KOPT-K1 (cell line): ENCODE results near the gene DOK6.
"Not testable (repeated sequence)": the region's sequence is repeated elsewhere in the genome, so short reads cannot be mapped to it uniquely, and the experiment has no call there.

Experiments
- H3K27ac ChIP-seq: fragments of 200-600 bp; sonication (generic); 2 replicates; pipeline ENCODE4 v1.5.1; 2016; ENCODE audit warnings: antibody characterized with exemption, mild to moderate bottlenecking, low read depth, low read length; ENCODE audit not compliant: poor library complexity, severe bottlenecking
- H3K36me3 ChIP-seq: fragments of 200-600 bp; sonication (generic); 2 replicates; pipeline ENCODE4 v1.5.1; 2017; ENCODE audit warnings: antibody characterized with exemption, mild to moderate bottlenecking, low read length, moderate library complexity; ENCODE audit not compliant: insufficient read depth
- H3K9me3 ChIP-seq: fragments of 200-600 bp; sonication (generic); 2 replicates; pipeline ENCODE4 v1.5.1; 2017; ENCODE audit warnings: antibody characterized with exemption, low read length, mild to moderate bottlenecking; ENCODE audit not compliant: insufficient read depth, poor library complexity, severe bottlenecking

Gene DOK6

DNA sequence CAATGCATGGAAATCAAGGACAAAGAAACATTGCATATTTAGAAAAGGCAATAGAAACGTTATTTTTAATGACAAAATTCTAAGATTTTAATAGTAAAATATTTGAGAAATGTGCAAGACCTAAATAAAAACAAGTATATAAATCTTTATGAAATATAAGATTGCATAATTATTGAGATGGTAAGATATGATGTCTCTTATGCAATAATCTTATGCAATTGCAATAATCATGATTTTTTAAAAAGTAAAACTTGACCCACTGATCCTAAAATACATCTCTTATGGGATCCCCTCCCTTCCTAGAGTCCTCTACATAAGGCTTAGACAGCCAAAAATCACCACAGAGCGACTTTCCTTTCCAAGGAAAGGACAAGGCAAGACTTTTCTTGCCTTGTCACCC lies 249.0 kb downstream of the DOK6 start:
- H3K27ac ChIP-seq: no peak overlapping the region
- H3K36me3 ChIP-seq: no peaks in the 10 kb centered on the region
- H3K9me3 ChIP-seq: no peaks in the 10 kb centered on the region

DNA sequence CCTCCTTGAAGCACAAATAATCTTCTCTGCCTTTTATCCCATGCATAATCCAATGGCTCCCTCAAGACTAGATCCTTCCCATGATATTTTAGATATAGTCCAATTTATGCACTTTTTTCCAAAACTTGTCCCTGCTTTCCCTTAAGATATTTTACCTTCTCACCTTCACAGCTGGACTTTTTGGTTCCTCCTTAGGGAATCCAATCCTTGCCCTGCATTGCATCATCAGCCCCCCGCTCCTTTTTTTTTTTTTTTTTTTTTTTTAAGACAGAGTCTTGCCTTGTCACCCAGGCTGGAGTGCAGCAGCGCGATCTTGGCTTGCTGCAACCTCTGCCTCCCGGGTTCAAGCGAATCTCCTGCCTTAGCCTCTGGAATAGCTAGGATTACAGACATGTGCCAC lies 250.6 kb downstream of the DOK6 start:
- Histone ChIP-seq H3K36me3 (no peaks in the 10 kb centered on the region), H3K27ac (no peak overlapping the region), H3K9me3 (no peaks in the 10 kb centered on the region)

DNA sequence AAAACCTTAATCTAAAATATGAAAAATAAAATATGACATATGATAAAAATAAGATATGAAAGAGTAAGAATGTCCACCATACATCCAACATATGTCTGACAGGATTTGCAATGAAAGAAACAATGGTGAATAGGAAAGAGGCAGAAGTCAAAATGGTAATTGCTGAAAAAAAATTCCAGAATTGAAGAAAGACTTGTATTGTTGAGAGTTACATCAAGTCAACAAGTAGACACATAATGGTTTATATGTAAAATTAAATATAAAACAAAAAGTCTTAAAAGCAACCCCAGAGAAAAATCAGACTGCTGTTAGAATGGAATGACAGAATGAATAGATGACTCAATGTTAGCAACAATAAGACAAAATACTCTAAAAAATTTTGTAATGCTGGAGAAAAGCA lies 255.1 kb downstream of the DOK6 start:
- Histone ChIP-seq H3K36me3 (no peaks in the 10 kb centered on the region), H3K9me3 (no peaks in the 10 kb centered on the region), H3K27ac (no peak overlapping the region)

DNA sequence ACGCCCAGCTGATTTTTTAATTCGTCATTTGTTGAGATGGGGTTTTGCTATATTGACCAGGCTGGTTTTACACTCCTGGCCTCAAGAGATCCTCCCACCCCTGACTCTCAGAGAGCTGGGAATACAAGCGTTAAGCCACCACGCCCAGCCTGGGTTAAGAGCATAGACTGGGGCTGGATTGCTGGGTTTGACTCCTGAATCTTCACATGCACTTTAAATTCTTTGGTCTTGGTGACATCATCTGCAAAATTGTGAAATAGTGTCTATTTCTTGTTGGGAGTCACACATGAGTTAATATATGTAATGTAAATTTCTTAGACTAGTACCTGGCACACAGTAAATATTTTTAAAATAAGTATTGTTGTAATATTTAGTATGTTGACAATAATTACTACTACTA lies 257.4 kb downstream of the DOK6 start:
- Histone ChIP-seq H3K36me3 (no peaks in the 10 kb centered on the region), H3K9me3 (no peaks in the 10 kb centered on the region), H3K27ac (no peak overlapping the region)

DNA sequence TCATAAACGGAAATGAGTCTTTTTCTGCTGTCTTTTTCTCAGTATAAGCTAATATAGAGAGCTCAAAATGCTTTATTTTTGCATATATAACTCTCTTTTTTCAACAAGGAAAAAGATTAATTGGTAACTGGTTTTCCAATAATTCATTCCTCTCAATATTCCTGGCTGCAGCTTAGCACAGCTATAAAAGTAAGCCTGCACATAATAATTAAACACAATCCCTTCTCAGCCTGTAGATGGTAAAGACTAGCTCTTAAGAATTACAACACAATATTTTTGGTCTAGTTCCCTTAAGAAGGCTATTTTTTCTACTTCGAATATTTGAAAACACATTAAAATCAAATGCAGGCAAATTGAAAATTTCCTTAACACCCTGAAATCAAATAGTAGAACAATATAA lies 258.0 kb downstream of the DOK6 start:
- Histone ChIP-seq H3K27ac (no peak overlapping the region), H3K36me3 (no peaks in the 10 kb centered on the region), H3K9me3 (no peaks in the 10 kb centered on the region)

DNA sequence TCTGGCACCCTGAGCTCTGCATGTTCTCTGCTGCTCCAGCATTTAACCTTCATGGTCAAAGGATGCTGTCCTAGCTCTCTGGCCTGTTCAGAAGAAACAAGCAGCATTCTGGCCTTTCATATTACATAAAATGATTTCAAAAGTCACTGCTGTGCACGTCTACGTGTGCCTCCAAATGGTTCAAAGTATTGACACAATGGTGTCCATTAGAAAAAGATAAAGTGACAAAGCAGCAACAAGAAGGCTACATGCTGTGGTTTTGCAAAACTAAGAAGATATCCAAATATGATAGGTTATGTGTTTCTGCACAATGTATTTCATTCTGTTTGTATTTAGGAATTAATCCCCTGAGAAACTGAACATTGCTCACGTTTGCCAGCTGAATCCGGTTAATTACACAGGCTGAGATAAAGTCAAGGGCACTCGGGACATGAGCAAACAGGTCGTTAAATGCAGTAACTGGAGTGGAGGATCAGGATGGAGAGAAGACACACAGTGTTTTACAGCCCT lies 258.5 kb downstream of the DOK6 start:
- H3K27ac ChIP-seq: no peak overlapping the region
- H3K9me3 ChIP-seq: no peaks in the 10 kb centered on the region
- no peaks in the 10 kb centered on the region for H3K36me3 ChIP-seq

DNA sequence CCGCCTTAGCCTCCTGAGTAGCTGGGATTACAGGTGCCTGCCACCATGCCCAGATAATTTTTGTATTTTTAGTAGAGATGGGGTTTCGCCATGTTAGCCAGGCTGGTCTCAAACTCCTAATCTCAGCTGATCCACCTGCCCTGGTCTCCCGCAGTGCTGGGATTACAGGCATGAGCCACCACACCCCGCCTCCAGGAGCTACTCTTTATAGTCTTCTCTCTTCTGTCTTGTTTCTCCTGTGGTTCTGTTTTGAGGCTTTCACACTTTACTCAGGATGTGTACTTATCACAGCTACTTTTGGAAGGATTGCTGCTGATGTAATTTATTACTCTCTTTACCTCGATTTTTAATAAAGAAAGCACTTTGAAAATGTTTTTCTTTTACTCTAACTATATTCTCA lies 261.4 kb downstream of the DOK6 start:
- H3K27ac ChIP-seq, H3K9me3 ChIP-seq, H3K36me3 ChIP-seq: not testable (repeated sequence)

DNA sequence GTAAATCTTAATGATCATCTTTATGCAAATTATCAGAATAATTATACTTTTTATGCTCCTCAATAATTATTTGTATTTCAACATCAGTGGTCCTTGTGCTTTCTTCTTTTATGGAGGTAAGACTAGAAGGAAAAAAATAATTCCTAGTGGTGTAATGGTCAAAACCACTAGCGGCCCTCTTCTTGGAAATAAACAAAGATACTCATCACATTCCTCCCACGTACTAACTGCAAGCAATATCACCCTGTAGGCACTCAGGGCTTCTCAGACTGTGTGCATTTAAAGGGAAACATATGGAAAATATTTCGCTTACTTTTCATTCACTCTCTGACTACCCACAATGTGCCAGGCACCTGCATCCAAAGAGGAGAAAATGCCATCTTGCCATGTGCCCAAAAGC lies 263.7 kb downstream of the DOK6 start:
- Histone ChIP-seq H3K9me3 (no peaks in the 10 kb centered on the region), H3K36me3 (no peaks in the 10 kb centered on the region), H3K27ac (no peak overlapping the region)

DNA sequence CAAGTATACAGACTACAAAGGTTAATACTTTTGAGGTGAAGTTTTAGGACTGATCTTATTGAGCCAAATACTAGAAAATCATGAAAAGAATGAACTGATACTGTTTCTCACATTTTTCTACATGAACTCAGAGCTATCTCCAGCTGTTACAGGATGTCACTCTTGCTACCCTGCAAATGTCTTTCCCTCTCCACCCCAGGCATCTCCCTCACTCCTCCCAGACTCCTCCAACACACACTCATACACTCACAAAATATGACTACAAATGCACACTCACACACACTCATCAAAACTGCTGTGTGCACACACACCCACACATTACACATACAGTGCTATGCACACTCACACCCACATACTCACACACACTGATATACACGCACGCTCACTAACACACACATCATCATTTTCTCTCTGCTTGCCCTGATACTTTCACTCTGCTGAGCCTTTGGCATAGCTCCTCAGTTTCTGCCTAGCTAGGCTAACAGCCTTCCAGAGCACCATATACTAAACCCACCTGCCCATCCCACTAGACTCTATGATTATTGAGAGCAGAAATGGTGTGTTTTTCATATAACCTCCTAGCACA lies 273.7 kb downstream of the DOK6 start:
- H3K27ac ChIP-seq: no peak overlapping the region
- H3K36me3 ChIP-seq: no peaks in the 10 kb centered on the region
- H3K9me3 ChIP-seq: no peaks in the 10 kb centered on the region

DNA sequence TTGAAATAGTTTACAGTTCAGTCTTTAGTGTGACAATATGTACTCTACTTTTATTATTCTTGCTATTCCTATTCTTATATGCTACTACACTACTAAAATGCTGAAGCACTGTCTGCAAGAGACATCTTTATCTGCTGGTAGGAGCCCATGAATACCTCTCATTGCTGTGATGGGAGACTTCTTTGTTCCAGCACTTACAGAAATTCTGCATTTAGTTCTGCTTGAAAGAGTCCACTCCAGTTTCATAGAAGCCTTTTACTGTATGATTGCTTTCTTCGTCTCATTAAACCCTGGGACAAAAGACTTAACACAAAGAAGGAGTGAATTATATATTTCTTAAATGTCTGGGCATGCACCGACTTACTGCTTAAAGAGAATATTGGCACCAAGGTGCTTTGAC lies 274.3 kb downstream of the DOK6 start:
- Histone ChIP-seq H3K36me3 (no peaks in the 10 kb centered on the region), H3K27ac (no peak overlapping the region), H3K9me3 (no peaks in the 10 kb centered on the region)

DNA sequence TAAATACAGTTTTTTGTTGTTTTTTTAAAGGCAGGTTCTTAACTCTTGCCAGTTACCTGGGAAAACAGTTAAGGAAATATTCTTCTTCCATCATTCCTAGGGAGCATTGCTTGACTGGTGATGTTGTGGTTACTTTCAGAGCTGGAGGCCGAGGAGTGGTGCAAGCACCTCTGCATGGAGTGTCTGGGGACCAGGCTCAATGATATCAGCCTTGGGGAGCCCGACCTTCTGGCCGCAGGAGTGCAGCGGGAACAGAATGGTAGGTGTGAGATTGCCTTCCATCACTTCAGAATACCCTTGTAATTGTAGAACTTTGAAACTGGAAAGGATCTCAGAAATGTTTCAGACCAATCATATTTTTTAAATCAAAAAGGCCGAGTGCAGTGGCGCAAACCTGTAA lies 276.9 kb downstream of the DOK6 start:
- Histone ChIP-seq H3K27ac (no peak overlapping the region), H3K9me3 (no peaks in the 10 kb centered on the region), H3K36me3 (no peaks in the 10 kb centered on the region)

DNA sequence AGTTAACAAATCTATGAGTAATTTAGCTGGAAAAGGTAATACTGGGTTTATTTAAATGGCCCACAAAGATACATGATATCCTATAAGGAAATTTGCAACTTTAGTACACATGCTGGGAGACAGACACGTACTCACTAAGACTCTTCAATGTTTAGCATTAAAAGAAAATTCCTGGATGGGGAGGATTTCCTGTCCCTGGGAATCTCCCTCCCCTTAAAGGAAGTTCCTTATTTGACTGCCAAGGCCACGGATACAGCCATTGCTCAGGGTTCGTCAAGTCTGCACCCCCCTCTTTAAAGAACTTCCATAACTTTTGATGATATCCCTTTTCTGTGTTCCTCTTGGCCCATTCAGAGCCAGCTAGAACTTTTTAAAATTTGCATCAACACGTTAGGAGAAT lies 279.4 kb downstream of the DOK6 start:
- H3K36me3 ChIP-seq: no peaks in the 10 kb centered on the region
- no peak overlapping the region for H3K27ac ChIP-seq
- H3K9me3 ChIP-seq: no peaks in the 10 kb centered on the region

DNA sequence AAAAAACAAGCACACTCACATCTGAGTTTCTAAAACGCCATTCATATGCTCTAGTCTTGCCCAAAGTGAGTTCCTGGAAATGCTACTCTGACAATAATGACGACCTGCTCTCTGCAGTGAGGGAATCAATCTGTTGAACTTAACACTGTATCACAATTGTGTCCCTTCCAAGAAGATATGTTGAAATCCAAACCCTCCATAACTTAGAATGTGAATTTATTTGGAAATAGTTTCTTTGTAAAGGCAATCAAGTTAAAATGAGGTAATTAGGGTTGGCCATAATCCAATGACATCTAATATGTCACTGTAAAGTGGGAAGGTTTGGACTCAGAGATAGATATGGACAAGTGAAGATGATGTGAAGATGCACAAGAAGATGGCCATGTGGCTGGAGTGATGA lies 282.5 kb downstream of the DOK6 start:
- H3K27ac ChIP-seq: no peak overlapping the region

DNA sequence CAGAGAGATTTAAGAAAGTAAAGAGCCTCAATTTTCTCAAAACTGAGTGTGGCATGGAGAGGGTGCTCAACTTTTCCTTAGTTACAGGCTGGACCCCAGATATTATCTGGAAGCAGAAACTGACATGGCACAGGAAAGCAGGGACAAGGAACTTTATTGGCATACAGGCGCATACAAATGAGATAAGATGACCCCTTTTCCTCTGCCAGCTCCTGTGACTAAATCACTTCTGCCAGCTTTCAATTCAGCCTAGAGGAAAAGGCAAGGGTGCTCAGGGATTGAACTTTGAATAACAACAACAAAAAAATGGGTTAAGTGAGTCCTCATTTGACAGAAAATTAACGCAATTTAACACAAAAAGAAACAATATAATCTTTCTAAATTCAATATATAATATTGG lies 284.1 kb downstream of the DOK6 start:
- H3K9me3 ChIP-seq: no peaks in the 10 kb centered on the region
- H3K36me3 ChIP-seq: no peaks in the 10 kb centered on the region
- H3K27ac ChIP-seq: no peak overlapping the region

More for the DNA sequence above, 282.5 kb downstream of the DOK6 start:
- H3K9me3 ChIP-seq: no peaks in the 10 kb centered on the region
- no peaks in the 10 kb centered on the region for H3K36me3 ChIP-seq

DNA sequence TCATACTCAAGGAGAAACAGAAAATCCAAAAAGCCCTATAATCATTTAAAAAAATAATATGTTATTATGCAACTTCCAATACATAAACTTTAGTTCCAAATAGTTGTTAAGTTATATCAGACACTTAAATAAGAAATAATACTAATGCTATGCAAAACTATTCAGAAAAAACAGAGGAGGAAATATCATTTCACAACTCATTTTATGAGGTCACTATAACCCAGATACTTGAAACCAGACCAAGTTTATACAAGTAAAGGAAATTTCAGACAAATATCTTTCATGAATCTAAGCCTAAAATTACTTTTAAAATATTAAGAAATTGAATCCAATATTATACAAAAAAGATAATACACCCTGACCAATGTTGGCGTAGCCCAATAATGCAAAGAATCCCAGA lies 286.2 kb downstream of the DOK6 start:
- Histone ChIP-seq H3K27ac (no peak overlapping the region), H3K36me3 (no peaks in the 10 kb centered on the region), H3K9me3 (no peaks in the 10 kb centered on the region)

DNA sequence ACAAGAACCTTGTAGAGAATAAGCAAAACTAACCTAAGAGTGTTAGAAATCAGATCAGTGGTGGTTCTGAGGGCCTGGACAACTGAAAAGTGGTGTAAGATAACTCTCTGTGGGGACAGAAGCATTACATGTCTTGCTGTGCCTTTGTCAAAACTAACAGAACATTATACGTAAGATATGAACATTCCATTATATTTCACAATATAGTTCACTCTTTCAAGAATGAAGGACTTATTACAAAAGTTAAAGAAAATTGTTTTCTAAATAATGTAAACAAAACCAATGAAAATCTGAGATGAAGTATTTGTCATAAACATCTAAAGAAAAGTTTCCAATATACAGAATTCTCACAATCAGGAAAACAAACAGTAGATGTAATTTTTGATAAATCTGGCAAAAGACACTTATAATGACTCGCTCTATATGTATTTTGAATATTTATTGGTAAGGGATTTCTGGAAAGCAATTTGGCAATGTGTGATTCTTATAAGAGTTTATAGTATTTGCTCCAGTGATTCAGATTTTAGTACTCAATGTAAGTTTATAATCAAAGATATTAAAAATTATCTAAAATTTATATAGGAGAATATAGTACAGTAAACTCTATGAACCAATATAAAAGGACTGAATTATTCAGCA lies 288.6 kb downstream of the DOK6 start:
- Histone ChIP-seq H3K27ac (no peak overlapping the region), H3K36me3 (no peaks in the 10 kb centered on the region), H3K9me3 (no peaks in the 10 kb centered on the region)
